Aorta (tissue), 5 donors: Measurements from ENCODE around the gene PRICKLE3. TPM values are rescaled to one million over a fixed set of nuclear protein-coding genes. Genes with fewer than 3 reads are reported as not detected.

Experiments used
- ATAC-seq: fragments of 200-7000 bp; cut with Tn5 transposase; one replicate; pipeline ENCODE4 v1.9.1; 2022; ENCODE audit warnings: moderate library complexity; ENCODE audit not compliant: low FRiP score
- DNase-seq, 2 donors: peaks; one replicate each; pipeline ENCODE4 v3.0.0-alpha.2; 2020
- H3K27ac ChIP-seq, 2 donors: one replicate each; pipeline ENCODE4 v1.5.1; 2013; ENCODE audit warnings: low read length in 2 of 2, mild to moderate bottlenecking in 2 of 2, moderate library complexity in 2 of 2, control low read depth in 1 of 2, inconsistent platforms in 1 of 2, low read depth in 1 of 2
- H3K27me3 ChIP-seq, 2 donors: one replicate each; pipeline ENCODE4 v1.6.1; 2013; ENCODE audit warnings: control low read depth in 1 of 2, low read length in 1 of 2, mild to moderate bottlenecking in 1 of 2, moderate library complexity in 1 of 2; ENCODE audit not compliant: insufficient read depth in 2 of 2, control insufficient read depth in 1 of 2
- H3K36me3 ChIP-seq, 2 donors: one replicate each; pipeline ENCODE4 v1.6.1; 2013; ENCODE audit warnings: control low read depth in 1 of 2, low read length in 1 of 2, mild to moderate bottlenecking in 1 of 2; ENCODE audit not compliant: insufficient read depth in 2 of 2, control insufficient read depth in 1 of 2
- H3K4me1 ChIP-seq, 2 donors: one replicate each; pipeline ENCODE4 v1.6.1; 2013; ENCODE audit warnings: low read length in 2 of 2, control low read depth in 1 of 2, mild to moderate bottlenecking in 1 of 2, moderate library complexity in 1 of 2; ENCODE audit not compliant: insufficient read depth in 2 of 2, control insufficient read depth in 1 of 2
- H3K4me3 ChIP-seq, 2 donors: one replicate each; pipeline ENCODE4 v1.5.1; 2013; ENCODE audit warnings: low read length in 2 of 2, control low read depth in 1 of 2, mild to moderate bottlenecking in 1 of 2
- H3K9me3 ChIP-seq: one replicate; pipeline ENCODE4 v1.6.1; 2013; ENCODE audit warnings: mild to moderate bottlenecking, low read length; ENCODE audit not compliant: control insufficient read depth
- whole genome bisulfite sequencing, 2 donors: extraction: QIAGEN DNeasy Blood & Tissue Kit; methylation state at CpG; one replicate each; pipeline ENCODE4 v1.1.7; 2013; 5-methylcytosine and 5-hydroxymethylcytosine counted together
- intact Hi-C, 2 donors: fragments of 100-400 bp; cut with DNase I; formaldehyde crosslinking; loops; one replicate each; pipeline versions ENCODE4 v1.14.2 to v1.15.0; 2022
- polyA plus RNA-seq, 2 donors: library from polyadenylated mRNA; stranded (reverse); fragments of 200-250 nt; gene quantifications; one replicate each; pipeline ENCODE4 v1.2.3, GENCODE V29; 2013
- total RNA-seq, 2 donors: library from RNA; stranded (reverse); fragmentation: NEBNext Ultra II Directional; extraction: Animal tissue kit (Norgen Biotek cat#: 25700); gene quantifications; one replicate each; pipeline ENCODE4 v1.2.1, GENCODE V29; 2021
- donor health status: healthy with polysubstance abuse.
- donor health status: Bipolar disorder and iron deficiency.
- donor health status: DM: no; HTN: no; CAD: no.
- donor health status: DM: no; HTN: no; CAD: no.
- donor health status: DM: yes; HTN: yes; CAD: no.

The PRICKLE3 gene
- total and polyA plus RNA-seq, 4 donors: 2.8 to 13.3 (median 9.6) TPM

- WGBS, 2 donors: 0 to 35% methylated on average over 32 of the region's 32 CpGs
- no peaks in the 10 kb centered on the region for H3K4me1 ChIP-seq
- ATAC-seq: peak; percentile 92
These were observed 4.8 kb upstream of the PRICKLE3 start for GRCh38 chrX:49190821-49191573.

GRCh38 chrX:49189606-49190005, 3.4 kb upstream of the PRICKLE3 start:
- Histone ChIP-seq H3K27me3 (no peaks in the 10 kb centered on the region), H3K9me3 (no peaks in the 10 kb centered on the region), H3K27ac (no peak overlapping the region), H3K4me1 (no peaks in the 10 kb centered on the region), H3K4me3 (no peak overlapping the region), H3K36me3 (no peaks in the 10 kb centered on the region)
- intact Hi-C loops: loop anchor here in 1 of 2 donors (5.0 kb wide), 1 partner anchor 83 kb away; no protein-coding TSS in a partner anchor
- ATAC-seq: no peak
- WGBS, 2 donors: 75 to 82% methylated on average over 6 of the region's 6 CpGs
- DNase-seq: no peak

More at GRCh38 chrX:49190821-49191573, 4.8 kb upstream of the PRICKLE3 start:
- peak overlapping the region in 1 of 2 donors; percentile 80 for H3K27ac ChIP-seq
- intact Hi-C loops: loop anchor here in 1 of 2 donors (5.0 kb wide), 1 partner anchor 81 kb away; no protein-coding TSS in a partner anchor
- no peaks in the 10 kb centered on the region for H3K36me3 ChIP-seq
- peak overlapping the region; percentile 37 to 72 for H3K4me3 ChIP-seq
- DNase-seq: peak; percentile 93
- no peaks in the 10 kb centered on the region for H3K9me3 ChIP-seq
- H3K27me3 ChIP-seq: no peaks in the 10 kb centered on the region

GRCh38 chrX:49188468-49189076, 2.4 kb upstream of the PRICKLE3 start:
- no peak overlapping the region for H3K4me3 ChIP-seq
- H3K4me1 ChIP-seq: no peaks in the 10 kb centered on the region
- no peaks in the 10 kb centered on the region for H3K36me3 ChIP-seq
- intact Hi-C loops: no loop called here
- WGBS, 2 donors: 57 to 59% methylated on average over 8 of the region's 8 CpGs
- peak overlapping the region in 1 of 2 donors; percentile 17 for H3K27ac ChIP-seq
- H3K27me3 ChIP-seq: no peaks in the 10 kb centered on the region
- ATAC-seq (no peak), DNase-seq (no peak)
- no peaks in the 10 kb centered on the region for H3K9me3 ChIP-seq

DNA sequence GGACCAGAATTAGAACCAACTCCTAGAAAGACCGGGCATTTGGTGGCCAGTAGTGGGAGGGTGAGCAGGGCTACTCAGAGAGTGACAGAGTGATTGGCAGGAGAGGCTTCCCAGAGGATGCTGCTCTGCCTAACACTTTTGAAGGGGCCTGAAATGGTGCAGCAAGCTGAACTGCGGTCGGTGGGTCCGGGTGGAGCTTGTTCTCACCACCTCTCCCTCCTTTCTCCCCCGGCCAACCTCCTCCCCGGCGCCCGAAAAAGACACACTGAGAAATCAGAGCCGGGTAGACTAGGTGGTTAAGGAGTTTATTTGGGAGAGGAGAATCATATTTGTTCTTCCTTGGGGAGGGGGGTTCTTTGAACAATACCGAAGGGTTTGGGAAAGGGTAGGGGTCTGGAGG, 1.4 kb upstream of the PRICKLE3 start:
- no peak overlapping the region for H3K4me3 ChIP-seq
- no peaks in the 10 kb centered on the region for H3K4me1 ChIP-seq
- DNase-seq: no peak
- intact Hi-C loops: no loop called here
- no peaks in the 10 kb centered on the region for H3K36me3 ChIP-seq
- H3K9me3 ChIP-seq: no peaks in the 10 kb centered on the region
- no peak for ATAC-seq
- H3K27ac ChIP-seq: no peak overlapping the region
- H3K27me3 ChIP-seq: no peaks in the 10 kb centered on the region
- WGBS, 2 donors: 59 to 69% methylated on average over 10 of the region's 10 CpGs

- Histone ChIP-seq H3K4me1 (no peaks in the 10 kb centered on the region), H3K27ac (no peak overlapping the region), H3K36me3 (no peaks in the 10 kb centered on the region), H3K27me3 (no peaks in the 10 kb centered on the region), H3K9me3 (no peaks in the 10 kb centered on the region), H3K4me3 (no peak overlapping the region)
- WGBS, 2 donors: 46 to 53% methylated on average over 11 to 15 of the region's 15 CpGs
- no peak for DNase-seq
- no peak for ATAC-seq
- intact Hi-C loops: no loop called here
These were observed 838 bp upstream of the PRICKLE3 start for GRCh38 chrX:49187028-49187394.

- H3K4me3 ChIP-seq: no peak overlapping the region
- peak overlapping the region in 1 of 2 donors; percentile 43 for H3K27ac ChIP-seq
- ATAC-seq (peak; percentile 82), DNase-seq (peak; percentile 92 to 96)
- H3K36me3 ChIP-seq: no peaks in the 10 kb centered on the region
- 7 to 40% methylated on average over 42 to 46 of the region's 46 CpGs for WGBS, 2 donors
- H3K27me3 ChIP-seq: no peaks in the 10 kb centered on the region
- no peaks in the 10 kb centered on the region for H3K4me1 ChIP-seq
- intact Hi-C loops: no loop called here
- no peaks in the 10 kb centered on the region for H3K9me3 ChIP-seq
These were observed 1.6 kb downstream of the PRICKLE3 start for GRCh38 chrX:49184294-49185281.

- H3K27me3 ChIP-seq: no peaks in the 10 kb centered on the region
- no peaks in the 10 kb centered on the region for H3K36me3 ChIP-seq
- ATAC-seq: no peak
- intact Hi-C loops: no loop called here
- WGBS, 2 donors: 80% methylated on average over 18 of the region's 18 CpGs
- H3K9me3 ChIP-seq: no peaks in the 10 kb centered on the region
- H3K4me1 ChIP-seq: no peaks in the 10 kb centered on the region
- H3K4me3 ChIP-seq: no peak overlapping the region
- H3K27ac ChIP-seq: no peak overlapping the region
- DNase-seq: peak in 1 of 2 donors; percentile 68
These were observed 2.4 kb downstream of the PRICKLE3 start for GRCh38 chrX:49183701-49184281.

- DNase-seq (no peak), ATAC-seq (no peak)
- no peaks in the 10 kb centered on the region for H3K4me1 ChIP-seq
- 71 to 89% methylated on average over 2 of the region's 2 CpGs for whole genome bisulfite sequencing, 2 donors
- intact Hi-C loops: no loop called here
- H3K4me3 ChIP-seq: no peak overlapping the region
- no peaks in the 10 kb centered on the region for H3K9me3 ChIP-seq
- no peaks in the 10 kb centered on the region for H3K36me3 ChIP-seq
- H3K27ac ChIP-seq: no peak overlapping the region
- H3K27me3 ChIP-seq: no peaks in the 10 kb centered on the region
These were observed 6.8 kb downstream of the PRICKLE3 start for GRCh38 chrX:49179358-49179757.
